HG02678 (cell line): ENCODE measurements around the gene TAOK2.

Experiments
- ATAC-seq: cut with Tn5 transposase; IDR thresholded peaks from one replicate; pipeline ENCODE4 v1.9.1; 2021; ENCODE audit warnings: mild to moderate bottlenecking, moderate library complexity; ENCODE audit not compliant: unreplicated experiment

TAOK2 gene

DNA sequence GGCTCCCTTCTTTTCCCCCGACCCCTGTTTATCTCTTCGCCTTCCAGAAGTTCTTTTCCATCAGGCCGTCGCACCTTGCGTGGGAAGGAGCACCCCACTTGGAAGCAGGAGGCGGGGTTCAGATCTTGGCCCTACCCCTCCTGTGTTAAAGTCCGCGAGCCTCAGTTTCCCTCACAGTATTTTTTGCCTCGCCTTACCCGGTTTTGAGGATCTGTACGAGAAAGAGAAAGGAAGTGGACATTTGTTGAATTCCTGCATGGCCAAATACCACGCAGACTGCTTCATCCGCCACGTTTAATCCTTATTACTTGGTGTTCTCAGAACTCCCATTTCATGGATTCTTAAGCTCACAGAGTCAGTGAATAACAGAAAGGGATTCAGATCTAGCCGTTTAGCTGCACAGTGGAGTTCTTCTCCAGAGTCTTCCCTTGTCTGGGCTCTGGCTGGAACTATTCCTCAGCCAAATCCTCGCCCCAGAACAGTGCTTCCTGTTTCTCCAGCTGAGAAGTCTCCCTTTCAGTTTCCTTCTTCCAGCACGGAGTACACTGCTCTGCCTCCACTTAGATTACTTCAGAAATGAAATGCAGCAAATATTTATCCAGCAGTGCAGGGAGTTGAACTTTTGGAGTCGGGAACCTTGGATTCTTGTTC lies 11.2 kb upstream of the TAOK2 start:
- no peak for ATAC-seq

- ATAC-seq = no peak
These were observed 10.5 kb upstream of the TAOK2 start for GRCh38 chr16:29963021-29963743.

- no peak for ATAC-seq
These were observed 5.5 kb upstream of the TAOK2 start for GRCh38 chr16:29968205-29968604.

GRCh38 chr16:29971304-29971703 lies 2.4 kb upstream of the TAOK2 start:
- ATAC-seq = no peak

GRCh38 chr16:29972500-29972899 lies 1.2 kb upstream of the TAOK2 start:
- ATAC-seq = no peak

- no peak for ATAC-seq
These were observed 680 bp upstream of the TAOK2 start for GRCh38 chr16:29972992-29973383.

GRCh38 chr16:29974291-29975133 lies 844 bp downstream of the TAOK2 start:
- ATAC-seq = no peak

GRCh38 chr16:29975134-29975538 lies 1.5 kb downstream of the TAOK2 start:
- ATAC-seq = no peak

DNA sequence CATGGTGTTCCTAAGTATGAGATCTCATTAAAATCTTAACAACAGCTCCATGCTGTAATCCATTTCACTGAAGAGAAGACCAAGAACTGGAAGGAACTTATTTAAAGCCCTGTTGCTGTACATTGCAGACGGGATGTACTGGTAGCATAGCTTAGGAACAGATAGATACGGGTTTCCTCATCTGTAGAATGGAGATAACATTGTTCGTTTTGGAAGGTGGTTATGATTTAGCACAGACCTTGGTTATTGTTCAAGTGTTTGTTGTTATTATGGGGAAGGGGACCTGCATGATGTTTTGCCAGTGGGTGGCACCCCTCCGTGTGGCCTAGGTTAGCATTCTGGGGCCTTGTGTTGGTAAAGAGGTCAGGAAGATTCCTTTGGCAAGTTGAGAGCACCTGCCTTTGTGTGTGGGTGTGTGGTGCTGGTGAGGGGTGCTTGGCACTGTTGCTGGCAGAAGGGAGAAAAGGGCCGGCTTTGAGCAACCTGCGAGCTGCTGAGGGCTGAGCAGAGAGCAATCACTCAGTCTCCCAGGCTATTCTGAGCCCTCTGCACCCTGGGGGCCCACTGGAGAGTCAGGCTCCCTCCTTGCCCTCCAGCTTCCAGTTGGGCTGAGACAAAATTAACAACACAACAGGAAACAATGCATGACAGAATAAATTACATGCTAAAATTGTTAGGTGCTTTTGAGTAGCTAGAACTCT lies 2.3 kb downstream of the TAOK2 start:
- ATAC-seq = no peak

DNA sequence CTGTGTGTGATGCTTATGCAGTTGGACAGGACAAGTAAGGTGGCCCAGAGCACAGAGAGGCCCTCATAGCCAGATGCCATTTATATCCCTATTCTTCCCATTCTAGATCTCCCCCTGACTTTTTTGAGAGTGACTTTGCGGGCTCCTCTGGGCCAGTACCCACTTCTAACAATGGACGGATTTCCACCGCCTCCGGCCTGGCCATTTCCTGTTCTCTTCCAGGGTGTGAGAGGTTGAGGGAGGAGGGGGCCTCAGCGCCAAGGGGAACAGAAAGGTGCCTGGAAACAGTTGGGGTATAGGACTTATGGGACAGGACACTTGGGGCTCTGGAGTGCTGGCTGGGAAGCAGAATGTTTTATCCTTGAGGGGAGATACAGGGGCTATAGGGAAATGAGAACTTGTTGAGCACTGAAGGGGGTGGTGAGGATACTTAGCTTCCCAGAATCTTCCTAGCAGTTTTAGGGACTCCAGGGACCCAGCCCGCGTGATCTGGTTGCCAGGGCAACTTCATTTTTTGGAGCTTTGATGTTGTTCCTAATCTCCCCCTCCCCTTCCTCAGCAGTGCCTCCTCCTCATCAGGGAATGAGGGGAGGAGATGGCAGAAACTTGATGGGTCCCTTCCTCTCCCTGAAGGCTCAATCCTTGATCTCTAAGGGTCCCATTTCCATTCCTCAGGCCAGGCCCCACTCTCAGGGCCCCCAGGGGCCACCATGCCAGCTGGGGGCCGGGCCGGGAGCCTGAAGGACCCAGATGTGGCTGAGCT lies 3.6 kb downstream of the TAOK2 start:
- ATAC-seq = no peak

GRCh38 chr16:29978081-29978480 lies 4.4 kb downstream of the TAOK2 start:
- ATAC-seq = no peak

DNA sequence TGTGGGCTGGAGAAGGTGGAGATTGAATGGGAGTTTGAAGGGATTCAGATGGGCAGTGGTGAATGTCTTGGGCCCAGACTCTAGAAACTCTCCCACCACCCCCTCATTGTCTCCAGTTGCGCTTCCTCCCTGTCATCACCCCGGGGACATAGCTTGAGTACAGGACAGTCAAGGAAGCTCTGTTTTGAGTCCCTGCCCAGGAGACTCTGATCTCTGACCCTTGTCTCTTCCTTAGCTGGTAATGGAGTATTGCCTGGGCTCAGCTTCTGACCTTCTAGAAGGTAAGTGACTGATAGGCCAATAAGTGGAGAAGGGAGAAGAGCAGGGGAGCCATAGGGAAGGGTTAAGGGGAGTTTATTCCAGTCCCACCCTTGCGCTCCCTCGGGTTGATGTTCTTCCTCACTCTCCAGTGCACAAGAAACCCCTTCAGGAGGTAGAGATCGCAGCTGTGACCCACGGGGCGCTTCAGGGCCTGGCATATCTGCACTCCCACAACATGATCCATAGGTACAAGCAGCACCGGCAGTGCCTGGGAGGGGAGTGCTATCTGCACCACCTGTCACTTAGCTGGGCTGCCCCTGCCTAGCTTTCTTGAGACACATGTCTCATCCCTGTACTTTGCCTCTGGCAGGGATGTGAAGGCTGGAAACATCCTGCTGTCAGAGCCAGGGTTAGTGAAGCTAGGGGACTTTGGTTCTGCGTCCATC lies 5.0 kb downstream of the TAOK2 start:
- ATAC-seq = no peak

- no peak for ATAC-seq
These were observed 9.1 kb downstream of the TAOK2 start for GRCh38 chr16:29982560-29983419.

GRCh38 chr16:29983420-29984136 lies 9.9 kb downstream of the TAOK2 start:
- ATAC-seq = no peak

GRCh38 chr16:29984137-29984763 lies 10.6 kb downstream of the TAOK2 start:
- no peak for ATAC-seq

DNA sequence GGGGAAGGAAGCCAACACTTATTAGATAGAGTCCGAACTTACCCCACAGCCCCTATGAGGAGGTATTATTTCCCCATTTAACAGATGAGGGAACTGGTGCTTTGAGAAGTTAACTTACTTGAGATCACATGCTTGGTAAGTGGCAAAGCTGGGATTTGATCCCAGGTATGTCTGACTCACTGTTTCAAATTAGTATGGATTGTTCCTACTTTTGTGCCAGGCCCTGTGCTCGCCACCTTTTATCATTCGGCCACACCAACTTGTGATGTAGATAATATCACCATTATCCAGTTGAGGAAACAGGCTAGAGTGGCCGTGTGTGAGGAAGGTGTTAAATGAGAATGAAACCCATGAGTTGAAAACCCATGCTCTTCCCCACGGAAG lies 11.1 kb downstream of the TAOK2 start:
- ATAC-seq = no peak

DNA sequence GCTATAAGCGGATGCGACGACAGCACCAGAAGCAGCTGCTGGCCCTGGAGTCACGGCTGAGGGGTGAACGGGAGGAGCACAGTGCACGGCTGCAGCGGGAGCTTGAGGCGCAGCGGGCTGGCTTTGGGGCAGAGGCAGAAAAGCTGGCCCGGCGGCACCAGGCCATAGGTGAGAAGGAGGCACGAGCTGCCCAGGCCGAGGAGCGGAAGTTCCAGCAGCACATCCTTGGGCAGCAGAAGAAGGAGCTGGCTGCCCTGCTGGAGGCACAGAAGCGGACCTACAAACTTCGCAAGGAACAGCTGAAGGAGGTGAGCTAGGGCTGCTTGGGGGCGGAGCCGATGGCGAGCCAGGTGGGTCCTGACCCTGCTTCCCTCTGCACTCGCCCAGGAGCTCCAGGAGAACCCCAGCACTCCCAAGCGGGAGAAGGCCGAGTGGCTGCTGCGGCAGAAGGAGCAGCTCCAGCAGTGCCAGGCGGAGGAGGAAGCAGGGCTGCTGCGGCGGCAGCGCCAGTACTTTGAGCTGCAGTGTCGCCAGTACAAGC lies 11.7 kb downstream of the TAOK2 start:
- ATAC-seq = no peak

DNA sequence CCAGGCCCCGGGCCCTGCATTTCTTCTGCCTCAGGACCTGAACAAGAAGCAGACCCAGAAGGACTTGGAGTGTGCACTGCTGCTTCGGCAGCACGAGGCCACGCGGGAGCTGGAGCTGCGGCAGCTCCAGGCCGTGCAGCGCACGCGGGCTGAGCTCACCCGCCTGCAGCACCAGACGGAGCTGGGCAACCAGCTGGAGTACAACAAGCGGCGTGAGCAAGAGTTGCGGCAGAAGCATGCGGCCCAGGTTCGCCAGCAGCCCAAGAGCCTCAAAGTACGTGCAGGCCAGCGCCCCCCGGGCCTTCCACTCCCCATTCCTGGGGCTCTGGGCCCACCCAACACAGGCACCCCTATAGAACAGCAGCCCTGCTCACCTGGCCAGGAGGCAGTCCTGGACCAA lies 12.6 kb downstream of the TAOK2 start:
- ATAC-seq = no peak
